Nephron (organoid): ENCODE measurements around the gene WDR81.

Experiments used
- H3K27ac Mint-ChIP-seq, 3 experiments: 2 replicates each; pipeline ENCODE4 v1.8.0; 2020; ENCODE audit warnings: mixed read lengths in 3 of 3, mild to moderate bottlenecking in 2 of 3, moderate library complexity in 1 of 3
- H3K27me3 Mint-ChIP-seq: 2 replicates; pipeline ENCODE4 v1.8.0; 2021; ENCODE audit warnings: low read depth, mild to moderate bottlenecking, moderate library complexity, mixed read lengths
- H3K36me3 Mint-ChIP-seq: 2 replicates; pipeline ENCODE4 v1.8.0; 2020; ENCODE audit warnings: low read depth, mixed read lengths
- H3K4me1 Mint-ChIP-seq: 2 replicates; pipeline ENCODE4 v1.8.0; 2020; ENCODE audit warnings: mixed read lengths
- H3K4me3 Mint-ChIP-seq, 3 experiments: 2 replicates each; pipeline ENCODE4 v1.8.0; 2020; ENCODE audit warnings: mild to moderate bottlenecking in 3 of 3, mixed read lengths in 3 of 3, moderate library complexity in 2 of 3
- H3K9me3 Mint-ChIP-seq: 2 replicates; pipeline ENCODE4 v1.8.0; 2020; ENCODE audit warnings: mixed read lengths
- CTCF ChIP-seq, 3 experiments: fragments of 200-600 bp; sonication (generic); IDR thresholded peaks; one replicate each; pipeline ENCODE4 v1.5.0; 2021; ENCODE audit warnings: antibody characterized with exemption in 3 of 3; ENCODE audit not compliant: unreplicated experiment in 3 of 3

WDR81 gene

GRCh38 chr17:1774390-1775176, 50.1 kb downstream of the WDR81 start:
- Mint-ChIP-seq H3K36me3 (peaks cover 69% of the 10 kb centered on the region), H3K27me3 (no peaks in the 10 kb centered on the region), H3K4me1 (peaks cover 22% of the 10 kb centered on the region), H3K27ac (no peak overlapping the region), H3K4me3 (no peak overlapping the region), H3K9me3 (no peaks in the 10 kb centered on the region)
- no peak for TF ChIP-seq CTCF (IDR thresholded peaks at IDR 0.05; ENCODE audit: unreplicated experiment in 3 of 3)

- H3K27ac Mint-ChIP-seq = peak overlapping the region; percentile 24 to 83 (median 61)
- H3K9me3 Mint-ChIP-seq = no peaks in the 10 kb centered on the region
- H3K36me3 Mint-ChIP-seq = peaks cover 64% of the 10 kb centered on the region
- H3K27me3 Mint-ChIP-seq = no peaks in the 10 kb centered on the region
- peaks cover 28% of the 10 kb centered on the region for H3K4me1 Mint-ChIP-seq
- H3K4me3 Mint-ChIP-seq = no peak overlapping the region
- no peak for TF ChIP-seq CTCF (IDR thresholded peaks at IDR 0.05; ENCODE audit: unreplicated experiment in 3 of 3)
These were observed 51.8 kb downstream of the WDR81 start for GRCh38 chr17:1776328-1776727.

GRCh38 chr17:1776857-1777256, 52.4 kb downstream of the WDR81 start:
- Mint-ChIP-seq H3K4me3 (no peak overlapping the region), H3K9me3 (no peaks in the 10 kb centered on the region), H3K27me3 (no peaks in the 10 kb centered on the region), H3K27ac (peak overlapping the region in 2 of 3 experiments; percentile 61 to 83), H3K4me1 (peaks cover 28% of the 10 kb centered on the region), H3K36me3 (peaks cover 64% of the 10 kb centered on the region)
- TF ChIP-seq CTCF (IDR thresholded peaks at IDR 0.05; ENCODE audit: unreplicated experiment in 3 of 3) = no peak

- TF ChIP-seq CTCF (IDR thresholded peaks at IDR 0.05; ENCODE audit: unreplicated experiment in 3 of 3) = no peak
- no peaks in the 10 kb centered on the region for H3K27me3 Mint-ChIP-seq
- H3K36me3 Mint-ChIP-seq = peaks cover 70% of the 10 kb centered on the region
- peaks cover 30% of the 10 kb centered on the region for H3K4me1 Mint-ChIP-seq
- H3K4me3 Mint-ChIP-seq = peak overlapping the region in 1 of 3 experiments; percentile 8
- H3K27ac Mint-ChIP-seq = peak overlapping the region; percentile 74 to 98 (median 95)
- H3K9me3 Mint-ChIP-seq = no peaks in the 10 kb centered on the region
These were observed 55.1 kb downstream of the WDR81 start for GRCh38 chr17:1779571-1780131.

- Mint-ChIP-seq H3K9me3 (no peaks in the 10 kb centered on the region), H3K4me3 (no peak overlapping the region), H3K4me1 (peaks cover 21% of the 10 kb centered on the region), H3K27ac (peak overlapping the region; percentile 13 to 97 (median 49)), H3K36me3 (peaks cover 64% of the 10 kb centered on the region), H3K27me3 (no peaks in the 10 kb centered on the region)
- TF ChIP-seq CTCF (IDR thresholded peaks at IDR 0.05; ENCODE audit: unreplicated experiment in 3 of 3) = no peak
These were observed 57.7 kb downstream of the WDR81 start for GRCh38 chr17:1782171-1782567.
